Liver (tissue), 9 donors: ENCODE results near the gene PPL. TPM values are rescaled to one million over a fixed set of nuclear protein-coding genes. Genes with fewer than 3 reads are reported as not detected.

Source experiments
- DNase-seq: peaks from one replicate; pipeline ENCODE4 v3.0.0-alpha.2; 2017; ENCODE audit warnings: low spot score
- H3K27ac ChIP-seq, 2 donors: one replicate each; pipeline ENCODE4 v1.7.0; 2013; ENCODE audit warnings: inconsistent platforms in 2 of 2, low read length in 2 of 2, control low read depth in 1 of 2, low read depth in 1 of 2, mild to moderate bottlenecking in 1 of 2
- H3K27me3 ChIP-seq, 4 donors: one replicate each; pipeline versions ENCODE4 v1.6.1 to v1.7.0; 2013; ENCODE audit warnings: low read length in 3 of 4, inconsistent platforms in 1 of 4, mild to moderate bottlenecking in 1 of 4, moderate library complexity in 1 of 4; ENCODE audit not compliant: control insufficient read depth in 4 of 4, insufficient read depth in 4 of 4
- H3K36me3 ChIP-seq, 4 donors: one replicate each; pipeline versions ENCODE4 v1.6.1 to v1.7.0; 2013; ENCODE audit warnings: low read length in 3 of 4, mild to moderate bottlenecking in 3 of 4, low read depth in 1 of 4, moderate library complexity in 1 of 4; ENCODE audit not compliant: control insufficient read depth in 4 of 4, insufficient read depth in 3 of 4
- H3K4me1 ChIP-seq, 4 donors: one replicate each; pipeline versions ENCODE4 v1.6.1 to v1.7.0; 2013; ENCODE audit warnings: low read length in 3 of 4, mild to moderate bottlenecking in 3 of 4, moderate library complexity in 1 of 4; ENCODE audit not compliant: control insufficient read depth in 4 of 4, insufficient read depth in 4 of 4
- H3K4me3 ChIP-seq, 3 donors: one replicate each; pipeline versions ENCODE4 v1.6.1 to v1.7.0; 2013; ENCODE audit warnings: low read length in 3 of 3, control low read depth in 1 of 3, low read depth in 1 of 3, mild to moderate bottlenecking in 1 of 3
- H3K9ac ChIP-seq, 2 donors: one replicate each; pipeline ENCODE4 v1.7.0; 2013; ENCODE audit warnings: low read length in 2 of 2, mild to moderate bottlenecking in 2 of 2, moderate library complexity in 2 of 2, control low read depth in 1 of 2, low read depth in 1 of 2
- H3K9me3 ChIP-seq, 4 donors: one replicate each; pipeline versions ENCODE4 v1.6.1 to v1.7.0; 2013; ENCODE audit warnings: low read length in 3 of 4; ENCODE audit not compliant: control insufficient read depth in 4 of 4
- EGR1 ChIP-seq, 2 donors: IDR thresholded peaks; 2 replicates each; pipeline ENCODE4 v1.6.1; 2016 to 2018; ENCODE audit warnings: antibody characterized with exemption in 2 of 2, low read depth in 2 of 2
- FOXA1 ChIP-seq: IDR thresholded peaks from 2 replicates; pipeline ENCODE4 v1.6.1; 2016; ENCODE audit warnings: antibody characterized with exemption
- FOXA2 ChIP-seq: IDR thresholded peaks from 2 replicates; pipeline ENCODE4 v1.6.1; 2016; ENCODE audit warnings: antibody characterized with exemption
- HNF4A ChIP-seq, 2 donors: conservative IDR thresholded peaks; 2 replicates each; pipeline ENCODE4 v1.6.1; 2016; ENCODE audit warnings: antibody characterized with exemption in 2 of 2, mild to moderate bottlenecking in 2 of 2
- HNF4G ChIP-seq: IDR thresholded peaks from 2 replicates; pipeline ENCODE4 v1.6.1; 2016; ENCODE audit warnings: antibody characterized with exemption
- JUND ChIP-seq, 2 donors: IDR thresholded peaks; 2 replicates each; pipeline ENCODE4 v1.6.1; 2016; ENCODE audit warnings: antibody characterized with exemption in 2 of 2
- NR2F2 ChIP-seq: IDR thresholded peaks from 2 replicates; pipeline ENCODE4 v1.6.1; 2016; ENCODE audit warnings: antibody characterized with exemption
- RAD21 ChIP-seq, 2 donors: IDR thresholded peaks; 2 replicates each; pipeline ENCODE4 v1.6.1; 2016; ENCODE audit warnings: antibody characterized with exemption in 2 of 2, mild to moderate bottlenecking in 2 of 2
- RXRA ChIP-seq, 2 donors: IDR thresholded peaks; 2 replicates each; pipeline ENCODE4 v1.6.1; 2017 to 2018; ENCODE audit warnings: antibody characterized with exemption in 2 of 2, mild to moderate bottlenecking in 1 of 2
- SP1 ChIP-seq: IDR thresholded peaks from 2 replicates; pipeline ENCODE4 v1.6.1; 2018; ENCODE audit warnings: antibody characterized with exemption, mild to moderate bottlenecking
- TAF1 ChIP-seq: conservative IDR thresholded peaks from 2 replicates; pipeline ENCODE4 v1.6.1; 2016; ENCODE audit warnings: antibody characterized with exemption, mild to moderate bottlenecking
- YY1 ChIP-seq: IDR thresholded peaks from 2 replicates; pipeline ENCODE4 v1.6.1; 2016; ENCODE audit warnings: antibody characterized with exemption, mild to moderate bottlenecking
- WGBS: extraction: QIAGEN DNeasy Blood & Tissue Kit; methylation state at CpG from one replicate; pipeline ENCODE4 v1.1.7; 2013; 5-methylcytosine and 5-hydroxymethylcytosine counted together
- polyA plus RNA-seq, 2 donors: library from polyadenylated mRNA; stranded (reverse) in 1 of 2; unstranded in 1 of 2; fragments of 200-250 nt in 1 of 2; fragments of >200 nt in 1 of 2; fragmentation: Nextera tagmentation in 1 of 2; extraction: Ambion mirVana in 1 of 2; gene quantifications; one replicate each; pipeline versions ENCODE4 v1.2.1 to v1.2.3, GENCODE V29; 2013 to 2015
- total RNA-seq, 2 donors: library from RNA; depleted of rRNA; stranded (reverse); fragments of >200 nt; gene quantifications; one replicate each; pipeline ENCODE4 v1.2.3, GENCODE V29; 2014
- TF ChIP-seq, protein P1 (sequence below): IDR thresholded peaks from 2 replicates; pipeline ENCODE4 v1.6.1; 2016; ENCODE audit warnings: antibody characterized with exemption, mild to moderate bottlenecking
- TF ChIP-seq, protein P2 (sequence below): IDR thresholded peaks from 2 replicates; pipeline ENCODE4 v1.6.1; 2016; ENCODE audit warnings: antibody characterized with exemption
- TF ChIP-seq, protein P3 (sequence below): IDR thresholded peaks from 2 replicates; pipeline ENCODE4 v1.6.1; 2016; ENCODE audit warnings: antibody characterized with exemption
- TF ChIP-seq, protein P4 (sequence below): IDR thresholded peaks from 2 replicates; pipeline ENCODE4 v1.6.1; 2016; ENCODE audit warnings: antibody characterized with exemption
- donor health status: healthy.
- donor health status: healthy.
- donor health status: healthy.
- donor health status: healthy.
- donor health status: healthy.

PPL gene
- total and polyA plus RNA-seq, 4 donors = 2.1 to 26.0 (median 6.1) TPM

DNA sequence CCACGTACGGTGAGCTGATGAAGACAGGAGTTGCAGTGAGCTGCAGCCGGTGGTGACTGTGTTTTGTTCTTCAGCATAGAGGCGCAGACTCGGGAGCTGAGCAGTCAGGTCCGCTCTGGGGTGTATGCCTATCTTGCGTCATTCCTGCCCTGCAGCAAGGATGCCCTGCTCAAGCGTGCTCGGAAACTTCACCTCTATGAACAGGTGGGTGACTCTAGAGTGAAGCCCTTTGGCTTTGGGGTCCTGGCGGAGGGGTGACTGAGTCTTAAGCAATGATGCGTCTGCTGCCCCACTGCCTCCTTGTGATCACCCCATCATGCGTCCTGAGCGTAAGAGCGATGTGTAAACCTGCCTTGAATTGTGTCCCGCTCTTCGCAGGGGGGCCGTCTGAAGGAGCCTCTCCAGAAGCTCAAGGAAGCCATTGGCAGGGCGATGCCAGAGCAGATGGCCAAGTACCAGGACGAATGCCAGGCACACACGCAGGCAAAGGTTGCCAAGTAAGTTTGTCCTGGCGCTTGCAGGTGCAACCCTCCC lies 66.7 kb downstream of the PPL start (continued):
- TF ChIP-seq, protein P1, sequence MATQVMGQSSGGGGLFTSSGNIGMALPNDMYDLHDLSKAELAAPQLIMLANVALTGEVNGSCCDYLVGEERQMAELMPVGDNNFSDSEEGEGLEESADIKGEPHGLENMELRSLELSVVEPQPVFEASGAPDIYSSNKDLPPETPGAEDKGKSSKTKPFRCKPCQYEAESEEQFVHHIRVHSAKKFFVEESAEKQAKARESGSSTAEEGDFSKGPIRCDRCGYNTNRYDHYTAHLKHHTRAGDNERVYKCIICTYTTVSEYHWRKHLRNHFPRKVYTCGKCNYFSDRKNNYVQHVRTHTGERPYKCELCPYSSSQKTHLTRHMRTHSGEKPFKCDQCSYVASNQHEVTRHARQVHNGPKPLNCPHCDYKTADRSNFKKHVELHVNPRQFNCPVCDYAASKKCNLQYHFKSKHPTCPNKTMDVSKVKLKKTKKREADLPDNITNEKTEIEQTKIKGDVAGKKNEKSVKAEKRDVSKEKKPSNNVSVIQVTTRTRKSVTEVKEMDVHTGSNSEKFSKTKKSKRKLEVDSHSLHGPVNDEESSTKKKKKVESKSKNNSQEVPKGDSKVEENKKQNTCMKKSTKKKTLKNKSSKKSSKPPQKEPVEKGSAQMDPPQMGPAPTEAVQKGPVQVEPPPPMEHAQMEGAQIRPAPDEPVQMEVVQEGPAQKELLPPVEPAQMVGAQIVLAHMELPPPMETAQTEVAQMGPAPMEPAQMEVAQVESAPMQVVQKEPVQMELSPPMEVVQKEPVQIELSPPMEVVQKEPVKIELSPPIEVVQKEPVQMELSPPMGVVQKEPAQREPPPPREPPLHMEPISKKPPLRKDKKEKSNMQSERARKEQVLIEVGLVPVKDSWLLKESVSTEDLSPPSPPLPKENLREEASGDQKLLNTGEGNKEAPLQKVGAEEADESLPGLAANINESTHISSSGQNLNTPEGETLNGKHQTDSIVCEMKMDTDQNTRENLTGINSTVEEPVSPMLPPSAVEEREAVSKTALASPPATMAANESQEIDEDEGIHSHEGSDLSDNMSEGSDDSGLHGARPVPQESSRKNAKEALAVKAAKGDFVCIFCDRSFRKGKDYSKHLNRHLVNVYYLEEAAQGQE = no peak
- TF ChIP-seq SP1 = no peak
- no peak for TF ChIP-seq NR2F2
- no peak for TF ChIP-seq EGR1 (IDR thresholded peaks at IDR 0.05; ENCODE audit: low read depth in 2 of 2)
- no peak for TF ChIP-seq FOXA2
- TF ChIP-seq YY1 = no peak
- no peak for TF ChIP-seq FOXA1
- TF ChIP-seq RAD21 (IDR thresholded peaks at IDR 0.05) = no peak
- TF ChIP-seq TAF1 = no peak

DNA sequence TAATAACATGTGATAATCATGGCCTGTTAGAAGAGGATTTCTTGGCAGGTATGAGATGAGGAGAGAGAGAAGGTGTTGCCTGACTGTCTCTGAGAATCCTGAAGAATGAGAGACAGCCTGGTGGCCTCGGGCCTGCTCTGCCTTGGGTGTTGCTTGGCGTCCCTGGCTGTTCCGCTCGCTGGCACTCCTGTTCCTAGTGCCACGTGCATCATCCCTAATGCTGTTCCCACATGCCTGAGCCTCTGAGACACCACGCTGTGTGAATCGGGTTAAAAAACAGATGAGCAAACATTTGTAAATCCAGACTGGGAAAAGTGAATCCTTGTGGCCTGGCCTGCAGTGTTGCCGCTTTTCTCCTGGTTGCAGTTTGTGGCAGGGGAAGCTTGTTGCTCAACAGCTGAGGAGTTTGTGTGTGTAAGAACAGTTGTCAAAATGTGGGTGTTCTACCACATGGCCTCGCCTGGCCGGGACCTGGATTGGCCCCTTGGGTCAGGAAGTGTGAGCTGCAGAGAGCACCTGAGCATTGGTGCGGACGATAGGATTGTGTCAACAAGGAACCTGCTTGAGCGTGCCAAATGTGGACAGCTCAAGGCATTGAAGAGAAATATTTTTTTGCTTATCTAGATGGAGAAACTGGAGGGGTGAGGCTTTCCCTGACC lies 67.7 kb downstream of the PPL start:
- Histone ChIP-seq H3K9me3 (no peaks in the 10 kb centered on the region), H3K36me3 (peaks cover 6 to 48% (median 42%) of the 10 kb centered on the region in 4 donors), H3K27me3 (no peaks in the 10 kb centered on the region), H3K27ac (no peak overlapping the region), H3K4me1 (peaks cover 7 to 26% (median 22%) of the 10 kb centered on the region in 4 donors), H3K9ac (no peak overlapping the region), H3K4me3 (no peak overlapping the region)
- 67% methylated on average over 13 of the region's 13 CpGs for WGBS
- TF ChIP-seq TAF1 (no peak), FOXA2 (peak; percentile 36), JUND (IDR thresholded peaks at IDR 0.05) (no peak), HNF4G (no peak), HNF4A (conservative IDR thresholded peaks at IDR 0.05) (no peak), SP1 (no peak), RXRA (IDR thresholded peaks at IDR 0.05) (peak in 1 of 2 donors; percentile 30), RAD21 (IDR thresholded peaks at IDR 0.05) (no peak)
- TF ChIP-seq, protein P2, sequence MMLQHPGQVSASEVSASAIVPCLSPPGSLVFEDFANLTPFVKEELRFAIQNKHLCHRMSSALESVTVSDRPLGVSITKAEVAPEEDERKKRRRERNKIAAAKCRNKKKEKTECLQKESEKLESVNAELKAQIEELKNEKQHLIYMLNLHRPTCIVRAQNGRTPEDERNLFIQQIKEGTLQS = no peak
- TF ChIP-seq, protein P3, sequence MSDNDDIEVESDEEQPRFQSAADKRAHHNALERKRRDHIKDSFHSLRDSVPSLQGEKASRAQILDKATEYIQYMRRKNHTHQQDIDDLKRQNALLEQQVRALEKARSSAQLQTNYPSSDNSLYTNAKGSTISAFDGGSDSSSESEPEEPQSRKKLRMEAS = no peak
- TF ChIP-seq, protein P4, sequence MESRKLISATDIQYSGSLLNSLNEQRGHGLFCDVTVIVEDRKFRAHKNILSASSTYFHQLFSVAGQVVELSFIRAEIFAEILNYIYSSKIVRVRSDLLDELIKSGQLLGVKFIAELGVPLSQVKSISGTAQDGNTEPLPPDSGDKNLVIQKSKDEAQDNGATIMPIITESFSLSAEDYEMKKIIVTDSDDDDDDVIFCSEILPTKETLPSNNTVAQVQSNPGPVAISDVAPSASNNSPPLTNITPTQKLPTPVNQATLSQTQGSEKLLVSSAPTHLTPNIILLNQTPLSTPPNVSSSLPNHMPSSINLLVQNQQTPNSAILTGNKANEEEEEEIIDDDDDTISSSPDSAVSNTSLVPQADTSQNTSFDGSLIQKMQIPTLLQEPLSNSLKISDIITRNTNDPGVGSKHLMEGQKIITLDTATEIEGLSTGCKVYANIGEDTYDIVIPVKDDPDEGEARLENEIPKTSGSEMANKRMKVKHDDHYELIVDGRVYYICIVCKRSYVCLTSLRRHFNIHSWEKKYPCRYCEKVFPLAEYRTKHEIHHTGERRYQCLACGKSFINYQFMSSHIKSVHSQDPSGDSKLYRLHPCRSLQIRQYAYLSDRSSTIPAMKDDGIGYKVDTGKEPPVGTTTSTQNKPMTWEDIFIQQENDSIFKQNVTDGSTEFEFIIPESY = no peak
- TF ChIP-seq, protein P1 = no peak
- no peak for DNase-seq
